ENCODE measurements around the gene POC1A. TPM values are rescaled to one million over a fixed set of nuclear protein-coding genes. Genes with fewer than 3 reads are reported as not detected.

Gene POC1A
- total RNA-seq, 1 donor from 2014 or later = 2.4 TPM

GRCh38 chr3:52126036-52126435 is 28.2 kb downstream of the POC1A start:
- Mint-ChIP-seq H3K36me3 (ENCODE audit: low read depth) (no peaks in the 10 kb centered on the region), H3K9me3 (no peaks in the 10 kb centered on the region)
- CTCF ChIA-PET = no interaction called here

GRCh38 chr3:52124766-52125165 is 29.5 kb downstream of the POC1A start:
- Mint-ChIP-seq H3K4me3 (no peak overlapping the region), H3K9me3 (no peaks in the 10 kb centered on the region), H3K27me3 (no peaks in the 10 kb centered on the region), H3K4me1 (peaks cover 34% of the 10 kb centered on the region), H3K36me3 (ENCODE audit: low read depth) (no peaks in the 10 kb centered on the region), H3K27ac (no peak overlapping the region)
- TF ChIP-seq CTCF (IDR thresholded peaks at IDR 0.05) = no peak
- intact Hi-C loops (cut with micrococcal nuclease) = no loop called here
- POLR2A ChIA-PET = no interaction called here
- DNase-seq (no peak), ATAC-seq (ENCODE audit: low read depth) (no peak)
- CTCF ChIA-PET = no interaction called here

More at GRCh38 chr3:52126036-52126435, 28.2 kb downstream of the POC1A start:
- H3K4me1 Mint-ChIP-seq = peaks cover 25% of the 10 kb centered on the region
- DNase-seq (no peak), ATAC-seq (ENCODE audit: low read depth) (no peak)
- no peak overlapping the region for H3K27ac Mint-ChIP-seq
- intact Hi-C loops (cut with micrococcal nuclease) = no loop called here
- H3K27me3 Mint-ChIP-seq = no peaks in the 10 kb centered on the region
- no peak for TF ChIP-seq CTCF (IDR thresholded peaks at IDR 0.05)
- POLR2A ChIA-PET = no interaction called here
- no peak overlapping the region for H3K4me3 Mint-ChIP-seq

- ChIA-PET POLR2A (no interaction called here), CTCF (interaction anchor here (1.5 to 4.6 kb wide), 3 partner anchors 11 to 122 kb away, joined by 3 to 38 read pairs (median 18); no protein-coding TSS in a partner anchor)
- H3K36me3 Mint-ChIP-seq (ENCODE audit: low read depth) = no peaks in the 10 kb centered on the region
- H3K4me3 Mint-ChIP-seq = no peak overlapping the region
- no peaks in the 10 kb centered on the region for H3K9me3 Mint-ChIP-seq
- DNase-seq (no peak), ATAC-seq (ENCODE audit: low read depth) (no peak)
- no peaks in the 10 kb centered on the region for H3K27me3 Mint-ChIP-seq
- intact Hi-C loops (cut with micrococcal nuclease) = no loop called here
- no peak for TF ChIP-seq CTCF (IDR thresholded peaks at IDR 0.05)
- H3K27ac Mint-ChIP-seq = no peak overlapping the region
- peaks cover 34% of the 10 kb centered on the region for H3K4me1 Mint-ChIP-seq
These were observed 30.1 kb downstream of the POC1A start for GRCh38 chr3:52124126-52124525.

GRCh38 chr3:52123106-52123725 is 31.0 kb downstream of the POC1A start:
- peak; percentile 74 for ATAC-seq (ENCODE audit: low read depth)
- no peaks in the 10 kb centered on the region for H3K36me3 Mint-ChIP-seq (ENCODE audit: low read depth)
- CTCF ChIA-PET = interaction anchor here (0.6 to 4.6 kb wide), 7 partner anchors 12 to 1070 kb away, joined by 3 to 38 read pairs (median 6); partner anchors contain the start of gene DUSP7
- POLR2A ChIA-PET = interaction anchor here (0.6 to 2.1 kb wide), 2 partner anchors 128 to 180 kb away, joined by 4 to 8 read pairs; partner anchors contain the start of gene RPL29
- no peak for TF ChIP-seq CTCF (IDR thresholded peaks at IDR 0.05)
- intact Hi-C loops (cut with micrococcal nuclease) = loop anchor here (1.0 to 2.0 kb wide), 4 partner anchors 21 to 180 kb away; partner anchors contain the start of gene PARP3
- no peaks in the 10 kb centered on the region for H3K9me3 Mint-ChIP-seq
- H3K4me1 Mint-ChIP-seq = peaks cover 34% of the 10 kb centered on the region
- DNase-seq = peak; percentile 60
- no peaks in the 10 kb centered on the region for H3K27me3 Mint-ChIP-seq
- H3K4me3 Mint-ChIP-seq = no peak overlapping the region
- H3K27ac Mint-ChIP-seq = peak overlapping the region; percentile 82

- TF ChIP-seq CTCF (IDR thresholded peaks at IDR 0.05) = no peak
- intact Hi-C loops (cut with micrococcal nuclease) = loop anchor here (2.0 kb wide), 1 partner anchor 180 kb away; the partner anchor contains the start of gene PARP3
- CTCF ChIA-PET = interaction anchor here (0.6 to 4.6 kb wide), 7 partner anchors 13 to 1071 kb away, joined by 3 to 38 read pairs (median 6); partner anchors contain the start of gene DUSP7
- peaks cover 34% of the 10 kb centered on the region for H3K4me1 Mint-ChIP-seq
- POLR2A ChIA-PET = interaction anchor here (1.8 to 2.1 kb wide), 2 partner anchors 32 to 127 kb away, joined by 6 to 8 read pairs; partner anchors contain the start of genes POC1A and RPL29
- no peaks in the 10 kb centered on the region for H3K36me3 Mint-ChIP-seq (ENCODE audit: low read depth)
- H3K9me3 Mint-ChIP-seq = no peaks in the 10 kb centered on the region
- peak overlapping the region; percentile 32 for H3K4me3 Mint-ChIP-seq
- peak overlapping the region; percentile 82 for H3K27ac Mint-ChIP-seq
- DNase-seq (no peak), ATAC-seq (ENCODE audit: low read depth) (no peak)
- no peaks in the 10 kb centered on the region for H3K27me3 Mint-ChIP-seq
These were observed 31.7 kb downstream of the POC1A start for GRCh38 chr3:52122491-52122890.

Measured in activated B cell treated with CpG ODN at 0.5 μM for 24 hours (primary cell).